HCT116 (cell line): ENCODE results near the gene TRAF2. TPM values are rescaled to one million over a fixed set of nuclear protein-coding genes. Genes with fewer than 3 reads are reported as not detected.

Experiments used
- ATAC-seq: fragments of 200-7000 bp; cut with Tn5 transposase; 2 replicates; pipeline ENCODE4 v1.9.1; 2020; ENCODE audit warnings: mild to moderate bottlenecking, moderate library complexity
- BruUV-seq: library from RNA; stranded (reverse); fragments of 400-500 nt; replicated peaks from 2 replicates; lab custom pipeline; 2021; lab: Mats Ljungman, UMichigan
- CTCF ChIA-PET: fragments of 300-600 bp; sonication (Branson Sonifier 250); formaldehyde crosslinking; loops from one replicate; lab custom pipeline; 2021; ENCODE audit warnings: antibody characterized with exemption; lab: Charles Lee
- POLR2A ChIA-PET: fragments of 300-600, 350-600 bp; sonication (Branson Sonifier 250); formaldehyde crosslinking; loops from one replicate; lab custom pipeline; 2021; ENCODE audit warnings: antibody characterized with exemption; lab: Charles Lee
- RAD21 ChIA-PET, 2 experiments: fragments of 300-600 bp; sonication (Branson Sonifier 250); formaldehyde crosslinking; loops; one replicate each; lab custom pipeline; 2023; ENCODE audit warnings: low total read pairs in 2 of 2; ENCODE audit not compliant: uncharacterized antibody in 2 of 2, unreplicated experiment in 2 of 2, low non-redundant PET in 1 of 2; lab: Charles Lee
- DNase-seq: peaks from one replicate; pipeline ENCODE4 v3.0.0-alpha.2; 2010; ENCODE audit warnings: low read depth, low spot score
- H2AFZ ChIP-seq: fragments of 200-600 bp; shearing (Covaris generic), sonication (generic); 2 replicates; pipeline ENCODE4 v1.6.1; 2017; ENCODE audit warnings: low read depth, mixed run types, mixed read lengths, antibody characterized with exemption, low read length; ENCODE audit not compliant: poor library complexity, severe bottlenecking
- H3K27ac ChIP-seq: 2 replicates; pipeline ENCODE4 v1.5.1; 2012; ENCODE audit warnings: low read depth, low read length
- H3K27me3 ChIP-seq: fragments of 200-600 bp; sonication (generic); 2 replicates; pipeline ENCODE4 v1.6.1; 2016; ENCODE audit warnings: mixed run types, low read length, mixed read lengths; ENCODE audit not compliant: insufficient read depth
- H3K36me3 ChIP-seq, 2 experiments: fragments of 200-500 bp in 1 of 2; fragments of 200-600 bp in 1 of 2; sonication (Bioruptor generic) in 1 of 2; sonication (generic) in 1 of 2; 2 replicates each; pipeline versions ENCODE4 v1.5.1 to v1.6.1; 2014 to 2016; ENCODE audit warnings: low read length in 2 of 2, inconsistent platforms in 1 of 2, mixed read lengths in 1 of 2, mixed run types in 1 of 2; ENCODE audit not compliant: insufficient read depth in 2 of 2, control insufficient read depth in 1 of 2
- H3K4me1 ChIP-seq, 2 experiments: fragments of 200-600 bp in 1 of 2; sonication (generic) in 1 of 2; 2 replicates each; pipeline versions ENCODE4 v1.5.1 to v1.6.1; 2012 to 2017; ENCODE audit warnings: low read length in 2 of 2, inconsistent platforms in 1 of 2, mild to moderate bottlenecking in 1 of 2, mixed read lengths in 1 of 2, mixed run types in 1 of 2, moderate library complexity in 1 of 2; ENCODE audit not compliant: insufficient read depth in 2 of 2, control insufficient read depth in 1 of 2
- H3K4me2 ChIP-seq: fragments of 200-600 bp; sonication (generic); 2 replicates; pipeline ENCODE4 v1.6.1; 2017; ENCODE audit warnings: mixed run types, low read length, mixed read lengths
- H3K4me3 ChIP-seq, 2 experiments: fragments of 200-600 bp in 1 of 2; sonication (generic) in 1 of 2; replicated peaks in 1 of 2; 2 replicates each; pipeline ENCODE4 v1.5.1; 2011 to 2016; ENCODE audit warnings: low read length in 2 of 2, control low read depth in 1 of 2, low read depth in 1 of 2, mild to moderate bottlenecking in 1 of 2, mixed read lengths in 1 of 2, mixed run types in 1 of 2
- H3K79me2 ChIP-seq: fragments of 200-600 bp; sonication (generic); 2 replicates; pipeline ENCODE4 v1.6.1; 2017; ENCODE audit warnings: mild to moderate bottlenecking, mixed run types, low read length, moderate library complexity, mixed read lengths; ENCODE audit not compliant: insufficient read depth
- H3K9ac ChIP-seq: fragments of 200-600 bp; sonication (generic); 2 replicates; pipeline ENCODE4 v1.6.1; 2016; ENCODE audit warnings: low read length, mixed read lengths
- H3K9me2 ChIP-seq: fragments of 200-600 bp; sonication (generic), shearing (Covaris generic); 2 replicates; pipeline ENCODE4 v1.6.1; 2017; ENCODE audit warnings: mixed run types, mild to moderate bottlenecking, moderate library complexity; ENCODE audit not compliant: insufficient read depth
- H3K9me3 ChIP-seq, 2 experiments: fragments of 200-500 bp in 1 of 2; fragments of 200-600 bp in 1 of 2; sonication (Bioruptor generic) in 1 of 2; sonication (generic) in 1 of 2; 2 replicates each; pipeline ENCODE4 v1.6.1; 2014 to 2017; ENCODE audit warnings: low read length in 2 of 2, mixed read lengths in 2 of 2, inconsistent platforms in 1 of 2, low read depth in 1 of 2, mild to moderate bottlenecking in 1 of 2, mixed run types in 1 of 2, moderate library complexity in 1 of 2; ENCODE audit not compliant: control insufficient read depth in 1 of 2, insufficient read depth in 1 of 2
- H4K20me1 ChIP-seq: fragments of 200-600 bp; sonication (generic), shearing (Covaris generic); 2 replicates; pipeline ENCODE4 v1.6.1; 2017; ENCODE audit warnings: mixed run types, mild to moderate bottlenecking, moderate library complexity; ENCODE audit not compliant: insufficient read depth
- ATF3 ChIP-seq: IDR thresholded peaks from 2 replicates; pipeline ENCODE4 v1.6.1; 2012
- CBX3 ChIP-seq: IDR thresholded peaks from 2 replicates; pipeline ENCODE4 v1.6.1; 2012; ENCODE audit warnings: low read depth
- CEBPB ChIP-seq: IDR thresholded peaks from 2 replicates; pipeline ENCODE4 v1.6.1; 2012; ENCODE audit warnings: low read depth
- CTCF ChIP-seq, 3 experiments: fragments of 200-600 bp in 1 of 3; sonication (generic) in 1 of 3; IDR thresholded peaks in 2 of 3; conservative IDR thresholded peaks in 1 of 3; 2 replicates each; pipeline ENCODE4 v1.5.1; 2012 to 2017; ENCODE audit warnings: low read depth in 2 of 3, low read length in 2 of 3, antibody characterized with exemption in 1 of 3, borderline replicate concordance in 1 of 3, control low read depth in 1 of 3, mild to moderate bottlenecking in 1 of 3, mixed read lengths in 1 of 3, mixed run types in 1 of 3, moderate library complexity in 1 of 3; ENCODE audit not compliant: insufficient read depth in 1 of 3
- ELF1 ChIP-seq: IDR thresholded peaks from 2 replicates; pipeline ENCODE4 v1.6.1; 2012; ENCODE audit warnings: low read depth, borderline replicate concordance
- EZH2 ChIP-seq: fragments of 200-600 bp; sonication (generic); IDR thresholded peaks from 2 replicates; pipeline ENCODE4 v1.6.1; 2017; ENCODE audit warnings: antibody characterized with exemption, mixed run types
- FOSL1 ChIP-seq: IDR thresholded peaks from 2 replicates; pipeline ENCODE4 v1.6.1; 2012; ENCODE audit warnings: low read depth
- MAX ChIP-seq: IDR thresholded peaks from 2 replicates; pipeline ENCODE4 v1.6.1; 2012
- POLR2A ChIP-seq: IDR thresholded peaks from 2 replicates; pipeline ENCODE4 v1.7.0; 2011; ENCODE audit warnings: borderline replicate concordance; ENCODE audit not compliant: insufficient read depth, insufficient read length; ENCODE audit errors: extremely low read depth
- POLR2AphosphoS5 ChIP-seq: IDR thresholded peaks from 2 replicates; pipeline ENCODE4 v1.6.1; 2011; ENCODE audit warnings: mild to moderate bottlenecking, low read depth, low read length, moderate library complexity
- SP1 ChIP-seq: IDR thresholded peaks from 2 replicates; pipeline ENCODE4 v1.6.1; 2012; ENCODE audit warnings: low read depth
- SRF ChIP-seq: IDR thresholded peaks from 2 replicates; pipeline ENCODE4 v1.6.1; 2012; ENCODE audit warnings: low read depth
- ZBTB33 ChIP-seq: IDR thresholded peaks from 2 replicates; pipeline ENCODE4 v1.6.1; 2011; ENCODE audit warnings: mild to moderate bottlenecking, low read length, moderate library complexity; ENCODE audit not compliant: insufficient replicate concordance; ENCODE audit errors: extremely low read depth
- intact Hi-C: fragments of 100-400 bp; cut with micrococcal nuclease; formaldehyde crosslinking; loops from 2 replicates; pipeline ENCODE4 v1.10.0; 2022
- total RNA-seq: library from RNA; stranded (reverse); gene quantifications from one replicate; pipeline ENCODE4 v1.2.1, GENCODE V29; 2021; ENCODE audit not compliant: unreplicated experiment

The TRAF2 gene
- total RNA-seq, 1 experiment from 2014 or later = 28.4 TPM

- no peak for DNase-seq
- no peak for ATAC-seq
- Histone ChIP-seq H3K9ac (no peak overlapping the region), H3K9me3 (no peaks in the 10 kb centered on the region), H3K4me2 (no peak overlapping the region), H4K20me1 (no peaks in the 10 kb centered on the region), H3K79me2 (peaks cover 7% of the 10 kb centered on the region; the same call in 1 of the 2 replicates), H3K27me3 (no peaks in the 10 kb centered on the region), H3K4me1 (no peaks in the 10 kb centered on the region), H3K4me3 (no peak overlapping the region), H3K36me3 (peaks cover 20 to 38% of the 10 kb centered on the region in 2 experiments; a peak in 3 of 4 replicates), H3K9me2 (no peaks in the 10 kb centered on the region), H3K27ac (no peak overlapping the region), H2AFZ (no peak overlapping the region)
- BruUV-seq = no TSS peak
- ChIA-PET RAD21 (no interaction called here), POLR2A (no interaction called here), CTCF (no interaction called here)
- intact Hi-C loops = no loop called here
- TF ChIP-seq CBX3 = no peak
- no peak for TF ChIP-seq CEBPB
These were observed 29.5 kb downstream of the TRAF2 start for GRCh38 chr9:136915632-136916329.

GRCh38 chr9:136916330-136917184 lies 30.2 kb downstream of the TRAF2 start:
- Histone ChIP-seq H3K9ac (no peak overlapping the region), H3K4me1 (no peaks in the 10 kb centered on the region), H3K4me2 (no peak overlapping the region), H3K9me2 (no peaks in the 10 kb centered on the region), H3K79me2 (peaks cover 7% of the 10 kb centered on the region; the same call in 1 of the 2 replicates), H3K9me3 (no peaks in the 10 kb centered on the region), H3K27ac (no peak overlapping the region), H3K36me3 (peaks cover 21 to 42% of the 10 kb centered on the region in 2 experiments; a peak in 3 of 4 replicates), H3K27me3 (no peaks in the 10 kb centered on the region), H3K4me3 (no peak overlapping the region), H4K20me1 (no peaks in the 10 kb centered on the region), H2AFZ (no peak overlapping the region)
- intact Hi-C loops = no loop called here
- no peak for DNase-seq
- CTCF ChIA-PET = no interaction called here
- RAD21 ChIA-PET = interaction anchor here in 1 of 2 experiments (0.6 kb wide), 1 partner anchor 138 kb away, joined by 3 read pairs; no protein-coding TSS in a partner anchor
- BruUV-seq = no TSS peak
- ATAC-seq = no peak
- POLR2A ChIA-PET = no interaction called here
- TF ChIP-seq SP1 = no peak
- TF ChIP-seq POLR2A = no peak
- no peak for TF ChIP-seq POLR2AphosphoS5
- TF ChIP-seq SRF = no peak
- no peak for TF ChIP-seq MAX
- no peak for TF ChIP-seq EZH2
- TF ChIP-seq ATF3 = no peak
- no peak for TF ChIP-seq ELF1
- TF ChIP-seq FOSL1 = no peak
- no peak for TF ChIP-seq CTCF (IDR thresholded peaks at IDR 0.05 in 2 of 3, conservative IDR thresholded peaks at IDR 0.05 in 1 of 3; ENCODE audit: borderline replicate concordance in 1 of 3, insufficient read depth in 1 of 3, low read depth in 2 of 3, low read length in 2 of 3)
- TF ChIP-seq ZBTB33 = no peak
